Endothelial cell of umbilical vein (primary cell): Measurements from ENCODE around the gene ALX3. TPM values are rescaled to one million over a fixed set of nuclear protein-coding genes. Genes with fewer than 3 reads are reported as not detected.

Source experiments
- BruUV-seq: library from RNA; stranded (reverse); fragments of 400-500 nt; replicated peaks from 2 replicates; lab custom pipeline; 2021; lab: Mats Ljungman, UMichigan
- CTCF ChIA-PET: fragments of 300-600, 350-600 bp; sonication (Branson Sonifier 250); formaldehyde crosslinking; loops from one replicate; lab custom pipeline; 2021; ENCODE audit warnings: antibody characterized with exemption, inconsistent platforms; lab: Charles Lee
- POLR2A ChIA-PET: fragments of 300-600, 350-600 bp; sonication (Branson Sonifier 250); formaldehyde crosslinking; loops from one replicate; lab custom pipeline; 2021; ENCODE audit warnings: antibody characterized with exemption, inconsistent platforms; lab: Charles Lee
- DNase-seq: peaks from one replicate; pipeline ENCODE4 v3.0.0-alpha.2; 2011; ENCODE audit warnings: low read depth, low spot score
- FAIRE-seq: peaks from 2 replicates; lab custom pipeline; 2011; peaks lifted over from hg19 to GRCh38; lab: Jason Lieb, UNC
- H2AFZ ChIP-seq: 2 replicates; pipeline ENCODE4 v1.6.0; 2012; ENCODE audit warnings: low read depth, low read length, control low read depth, inconsistent platforms
- H3K27ac ChIP-seq: 2 replicates; pipeline ENCODE4 v1.5.1; 2011; ENCODE audit warnings: low read depth, mild to moderate bottlenecking, control low read depth, low read length, moderate library complexity; ENCODE audit not compliant: insufficient read depth
- H3K27me3 ChIP-seq, 2 experiments: 2 replicates each; pipeline versions ENCODE4 v1.6.0 to v1.6.1; 2011; ENCODE audit warnings: low read length in 2 of 2, mixed read lengths in 1 of 2; ENCODE audit not compliant: control insufficient read depth in 2 of 2, insufficient read depth in 2 of 2
- H3K36me3 ChIP-seq, 2 experiments: 2 replicates in 1 of 2; 3 replicates in 1 of 2; pipeline ENCODE4 v1.5.1; 2011; ENCODE audit warnings: low read length in 2 of 2, mild to moderate bottlenecking in 1 of 2, moderate library complexity in 1 of 2; ENCODE audit not compliant: control insufficient read depth in 2 of 2, insufficient read depth in 2 of 2; ENCODE audit errors: extremely low read depth in 1 of 2
- H3K4me1 ChIP-seq: 3 replicates; pipeline ENCODE4 v1.5.1; 2011; ENCODE audit warnings: mild to moderate bottlenecking, low read length; ENCODE audit not compliant: control insufficient read depth, insufficient read depth; ENCODE audit errors: extremely low read depth
- H3K4me2 ChIP-seq: 2 replicates; pipeline ENCODE4 v1.6.1; 2011; ENCODE audit warnings: low read length, control low read depth, mixed read lengths; ENCODE audit not compliant: insufficient read depth
- H3K4me3 ChIP-seq, 3 experiments: fragments of 200-600 bp in 1 of 3; sonication (generic), shearing (Covaris generic) in 1 of 3; replicated peaks in 1 of 3; 2 replicates each; pipeline ENCODE4 v1.5.1; 2011 to 2016; ENCODE audit warnings: control low read depth in 3 of 3, low read length in 3 of 3, mild to moderate bottlenecking in 2 of 3, inconsistent platforms in 1 of 3, low read depth in 1 of 3, moderate library complexity in 1 of 3; ENCODE audit not compliant: insufficient read depth in 1 of 3
- H3K79me2 ChIP-seq: 2 replicates; pipeline ENCODE4 v1.6.0; 2012; ENCODE audit warnings: low read length, inconsistent platforms; ENCODE audit not compliant: control insufficient read depth, insufficient read depth
- H3K9ac ChIP-seq: replicated peaks from 2 replicates; pipeline ENCODE3; 2011; ENCODE audit warnings: low read length, control low read depth; ENCODE audit not compliant: insufficient read depth; ENCODE audit errors: extremely low read depth
- H3K9me1 ChIP-seq: replicated peaks from 3 replicates; pipeline ENCODE4 v1.6.0; 2011; ENCODE audit warnings: mild to moderate bottlenecking, low read length; ENCODE audit not compliant: control insufficient read depth, insufficient read depth; ENCODE audit errors: extremely low read depth
- H3K9me3 ChIP-seq: replicated peaks from 2 replicates; pipeline ENCODE4 v1.5.1; 2012; ENCODE audit warnings: low read length, inconsistent platforms; ENCODE audit not compliant: control insufficient read depth, insufficient read depth
- H4K20me1 ChIP-seq: replicated peaks from 2 replicates; pipeline ENCODE3; 2011; ENCODE audit warnings: mild to moderate bottlenecking, low read length; ENCODE audit not compliant: control insufficient read depth, insufficient read depth; ENCODE audit errors: extremely low read depth
- EZH2 ChIP-seq: IDR thresholded peaks from 2 replicates; pipeline ENCODE4 v1.6.1; 2012; ENCODE audit warnings: borderline replicate concordance, low read depth, mild to moderate bottlenecking, moderate library complexity, low read length, inconsistent platforms; ENCODE audit not compliant: severe bottlenecking
- FOS ChIP-seq: IDR thresholded peaks from 2 replicates; pipeline ENCODE4 v1.6.1; 2011; ENCODE audit warnings: mild to moderate bottlenecking, low read length, moderate library complexity, borderline replicate concordance; ENCODE audit not compliant: insufficient read depth
- GATA2 ChIP-seq: IDR thresholded peaks from 2 replicates; pipeline ENCODE4 v1.7.0; 2011; ENCODE audit warnings: low read depth, mild to moderate bottlenecking, moderate library complexity, mixed read lengths, low read length; ENCODE audit not compliant: insufficient read length, insufficient read depth
- JUN ChIP-seq: IDR thresholded peaks from 2 replicates; pipeline ENCODE4 v1.6.1; 2011; ENCODE audit warnings: borderline replicate concordance, low read depth; ENCODE audit not compliant: insufficient read length, insufficient read depth
- MYC ChIP-seq: IDR thresholded peaks from one replicate; pipeline ENCODE4 v1.6.1; 2011; ENCODE audit warnings: mild to moderate bottlenecking, low read depth, low read length
- POLR2A ChIP-seq: IDR thresholded peaks from 2 replicates; pipeline ENCODE4 v1.6.1; 2012; ENCODE audit warnings: low read depth, mild to moderate bottlenecking, control low read depth, low read length
- POLR2AphosphoS5 ChIP-seq: IDR thresholded peaks from 2 replicates; pipeline ENCODE4 v1.6.1; 2012; ENCODE audit warnings: low read depth, mild to moderate bottlenecking, control low read depth, low read length, moderate library complexity; ENCODE audit not compliant: insufficient read depth
- dilution Hi-C: fragments of 300-500 bp; cut with MboI; formaldehyde crosslinking; loops from one replicate; pipeline ENCODE4 v1.15.0; 2019; ENCODE audit warnings: low sequenced_read_pairs; ENCODE audit not compliant: extremely low pct_ligation_motif_present
- intact Hi-C: fragments of 100-400 bp; cut with micrococcal nuclease; formaldehyde crosslinking; loops from one replicate; pipeline ENCODE4 v1.10.0; 2022
- polyA plus RNA-seq, 4 experiments: library from polyadenylated mRNA; depleted of rRNA in 3 of 4; stranded (reverse) in 3 of 4; unstranded in 1 of 4; fragments of >200 nt; gene quantifications; 2 replicates each; pipeline versions ENCODE4 v1.2.1 to v1.2.3, GENCODE V29; 2011 to 2012; ENCODE audit warnings: missing spikeins in 1 of 4
- total RNA-seq: library from RNA; stranded (reverse); gene quantifications from 2 replicates; pipeline ENCODE4 v1.2.3, GENCODE V29; 2021
- TF ChIP-seq, protein P1 (sequence below): IDR thresholded peaks from 2 replicates; pipeline ENCODE4 v1.6.1; 2011; ENCODE audit not compliant: insufficient read depth, insufficient read length
- TF ChIP-seq, protein P2 (sequence below), 2 donors: IDR thresholded peaks; 1 replicate in 1 of 2; 2 replicates in 1 of 2; pipeline ENCODE4 v1.5.1; 2011; ENCODE audit warnings: low read length in 2 of 2, mild to moderate bottlenecking in 2 of 2, moderate library complexity in 2 of 2, control low read depth in 1 of 2, inconsistent platforms in 1 of 2, low read depth in 1 of 2; ENCODE audit not compliant: insufficient read depth in 1 of 2; ENCODE audit errors: extremely low read depth in 1 of 2

Gene ALX3
- total and polyA plus RNA-seq, 2 donors (not counting 3 experiments of a cell fraction or from before 2014, with no cell fraction given), result not detected

DNA sequence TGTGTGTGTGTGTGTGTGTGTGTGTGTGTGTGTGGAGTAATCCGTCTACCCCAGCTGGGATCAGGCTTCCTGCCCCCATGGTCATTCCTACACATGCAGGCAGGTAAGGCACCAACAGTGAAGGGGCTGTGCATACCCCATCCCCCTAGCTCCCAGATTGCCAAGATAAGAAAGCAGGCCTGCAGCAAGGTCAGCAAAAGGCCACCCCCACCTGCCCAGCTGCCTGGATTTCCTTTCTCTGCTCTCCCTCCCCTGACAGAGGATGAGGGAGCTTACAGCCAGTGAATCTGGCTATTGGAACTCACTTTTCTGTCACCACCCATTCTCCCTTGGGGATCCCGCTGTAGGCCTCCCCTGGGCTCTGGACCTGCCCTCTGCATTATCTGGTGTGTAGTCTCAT is 7.9 kb downstream of the ALX3 start:
- Histone ChIP-seq H4K20me1 (no peaks in the 10 kb centered on the region), H3K9me3 (no peaks in the 10 kb centered on the region), H3K9me1 (no peaks in the 10 kb centered on the region), H3K4me1 (no peaks in the 10 kb centered on the region), H3K9ac (no peak overlapping the region), H3K4me2 (no peak overlapping the region), H3K27me3 (peaks cover 13 to 19% of the 10 kb centered on the region in 2 experiments), H2AFZ (no peak overlapping the region), H3K27ac (no peak overlapping the region), H3K79me2 (no peaks in the 10 kb centered on the region), H3K36me3 (peaks cover 0 to 7% of the 10 kb centered on the region in 2 experiments), H3K4me3 (no peak overlapping the region)
- intact Hi-C loops (no loop called here), dilution Hi-C loops (no loop called here)
- POLR2A ChIA-PET, result no interaction called here
- no peak for DNase-seq
- FAIRE-seq, result no peak
- BruUV-seq, result no TSS peak
- no peak for TF ChIP-seq JUN
- TF ChIP-seq MYC, result no peak
- TF ChIP-seq FOS, result no peak
- TF ChIP-seq, protein P1, sequence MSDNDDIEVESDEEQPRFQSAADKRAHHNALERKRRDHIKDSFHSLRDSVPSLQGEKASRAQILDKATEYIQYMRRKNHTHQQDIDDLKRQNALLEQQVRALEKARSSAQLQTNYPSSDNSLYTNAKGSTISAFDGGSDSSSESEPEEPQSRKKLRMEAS, result no peak
- no peak for TF ChIP-seq POLR2A
- TF ChIP-seq GATA2, result no peak
- TF ChIP-seq, protein P2, sequence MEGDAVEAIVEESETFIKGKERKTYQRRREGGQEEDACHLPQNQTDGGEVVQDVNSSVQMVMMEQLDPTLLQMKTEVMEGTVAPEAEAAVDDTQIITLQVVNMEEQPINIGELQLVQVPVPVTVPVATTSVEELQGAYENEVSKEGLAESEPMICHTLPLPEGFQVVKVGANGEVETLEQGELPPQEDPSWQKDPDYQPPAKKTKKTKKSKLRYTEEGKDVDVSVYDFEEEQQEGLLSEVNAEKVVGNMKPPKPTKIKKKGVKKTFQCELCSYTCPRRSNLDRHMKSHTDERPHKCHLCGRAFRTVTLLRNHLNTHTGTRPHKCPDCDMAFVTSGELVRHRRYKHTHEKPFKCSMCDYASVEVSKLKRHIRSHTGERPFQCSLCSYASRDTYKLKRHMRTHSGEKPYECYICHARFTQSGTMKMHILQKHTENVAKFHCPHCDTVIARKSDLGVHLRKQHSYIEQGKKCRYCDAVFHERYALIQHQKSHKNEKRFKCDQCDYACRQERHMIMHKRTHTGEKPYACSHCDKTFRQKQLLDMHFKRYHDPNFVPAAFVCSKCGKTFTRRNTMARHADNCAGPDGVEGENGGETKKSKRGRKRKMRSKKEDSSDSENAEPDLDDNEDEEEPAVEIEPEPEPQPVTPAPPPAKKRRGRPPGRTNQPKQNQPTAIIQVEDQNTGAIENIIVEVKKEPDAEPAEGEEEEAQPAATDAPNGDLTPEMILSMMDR (IDR thresholded peaks at IDR 0.05; ENCODE audit: extremely low read depth in 1 of 2, insufficient read depth in 1 of 2, low read depth in 1 of 2, low read length in 2 of 2), result no peak
- TF ChIP-seq POLR2AphosphoS5, result no peak
- no peak for TF ChIP-seq EZH2
- CTCF ChIA-PET, result interaction anchor here (1.1 to 2.2 kb wide), 3 partner anchors 9 to 33 kb away, joined by 3 to 7 read pairs (median 4); no protein-coding TSS in a partner anchor
